Activated naive CD8-positive, alpha-beta T cell treated with anti-CD3 and anti-CD28 coated beads, Interleukin-2, amount 10 ng/mL, durations not matched to agents 7 days and 5 days (primary cell): Measurements from ENCODE around the gene LILRB3. TPM values are rescaled to one million over a fixed set of nuclear protein-coding genes. Genes with fewer than 3 reads are reported as not detected.
"Not testable (repeated sequence)": the region's sequence is repeated elsewhere in the genome, so short reads cannot be mapped to it uniquely, and the experiment has no call there.

Experiments used
- ATAC-seq: fragments of 150-1000 bp; cut with Tn5 transposase; one replicate; pipeline ENCODE4 v1.10.0; 2021; ENCODE audit warnings: low read depth, moderate library complexity
- POLR2A ChIA-PET: fragments of 350-600 bp; sonication (Branson Sonifier 250); formaldehyde crosslinking; loops from one replicate; lab custom pipeline; 2021; ENCODE audit warnings: antibody characterized with exemption; lab: Charles Lee
- DNase-seq: peaks from one replicate; pipeline ENCODE4 v3.0.0; 2021
- H3K27ac Mint-ChIP-seq: one replicate; pipeline ENCODE4 v1.8.0; 2022; ENCODE audit warnings: mild to moderate bottlenecking, mixed read lengths
- H3K27me3 Mint-ChIP-seq: one replicate; pipeline ENCODE4 v1.8.0; 2022; ENCODE audit warnings: mild to moderate bottlenecking, moderate library complexity, mixed read lengths
- H3K36me3 Mint-ChIP-seq: one replicate; pipeline ENCODE4 v1.8.0; 2021; ENCODE audit warnings: mild to moderate bottlenecking, mixed read lengths
- H3K4me1 Mint-ChIP-seq: one replicate; pipeline ENCODE4 v1.8.0; 2021; ENCODE audit warnings: mixed read lengths
- H3K4me3 Mint-ChIP-seq: one replicate; pipeline ENCODE4 v1.8.0; 2022; ENCODE audit warnings: mild to moderate bottlenecking, moderate library complexity, mixed read lengths
- H3K9me3 Mint-ChIP-seq: one replicate; pipeline ENCODE4 v1.8.0; 2021; ENCODE audit warnings: mixed read lengths
- total RNA-seq, 2 experiments: library from RNA; stranded (reverse); gene quantifications; one replicate each; pipeline ENCODE4 v1.2.3, GENCODE V29; 2021

The LILRB3 gene
- total RNA-seq, 2 experiments from 2014 or later, result 0.74 to 1.3 TPM

- H3K9me3 Mint-ChIP-seq, result peaks cover 2% of the 10 kb centered on the region
- H3K36me3 Mint-ChIP-seq, result no peaks in the 10 kb centered on the region
- no peak overlapping the region for H3K4me3 Mint-ChIP-seq
- H3K27ac Mint-ChIP-seq, result no peak overlapping the region
- H3K27me3 Mint-ChIP-seq, result peaks cover 36% of the 10 kb centered on the region
- DNase-seq, result peak; percentile 87
- POLR2A ChIA-PET, result no interaction called here
- peaks cover 3% of the 10 kb centered on the region for H3K4me1 Mint-ChIP-seq
- ATAC-seq, result peak; percentile 95
Measured at GRCh38 chr19:54231077-54231931, 8.5 kb upstream of the LILRB3 start.

GRCh38 chr19:54230031-54230430, 7.2 kb upstream of the LILRB3 start:
- DNase-seq, result no peak
- no peak overlapping the region for H3K4me3 Mint-ChIP-seq
- H3K27ac Mint-ChIP-seq, result no peak overlapping the region
- POLR2A ChIA-PET, result interaction anchor here (0.7 kb wide), 1 partner anchor 80 kb away, joined by 5 read pairs; no protein-coding TSS in a partner anchor
- no peak for ATAC-seq
- H3K9me3 Mint-ChIP-seq, result peaks cover 2% of the 10 kb centered on the region
- H3K36me3 Mint-ChIP-seq, result no peaks in the 10 kb centered on the region
- peaks cover 40% of the 10 kb centered on the region for H3K27me3 Mint-ChIP-seq
- H3K4me1 Mint-ChIP-seq, result peaks cover 3% of the 10 kb centered on the region

- Mint-ChIP-seq H3K27me3 (peaks cover 34% of the 10 kb centered on the region), H3K36me3 (no peaks in the 10 kb centered on the region), H3K9me3 (peaks cover 2% of the 10 kb centered on the region), H3K27ac (no peak overlapping the region), H3K4me1 (peaks cover 3% of the 10 kb centered on the region), H3K4me3 (no peak overlapping the region)
- no peak for ATAC-seq
- POLR2A ChIA-PET, result interaction anchor here (0.7 kb wide), 1 partner anchor 242 kb away, joined by 4 read pairs; no protein-coding TSS in a partner anchor
- no peak for DNase-seq
Measured at GRCh38 chr19:54229146-54229545, 6.3 kb upstream of the LILRB3 start.

GRCh38 chr19:54224619-54225018, 1.8 kb upstream of the LILRB3 start:
- not testable (repeated sequence) for DNase-seq, ATAC-seq, H3K9me3 Mint-ChIP-seq, H3K4me3 Mint-ChIP-seq, H3K27ac Mint-ChIP-seq, H3K4me1 Mint-ChIP-seq, H3K36me3 Mint-ChIP-seq
- POLR2A ChIA-PET, result interaction anchor here (1.0 kb wide), 1 partner anchor 34 kb away, joined by 3 read pairs; no protein-coding TSS in a partner anchor
- H3K27me3 Mint-ChIP-seq, result peaks cover 24% of the 10 kb centered on the region

- H3K36me3 Mint-ChIP-seq, DNase-seq, ATAC-seq, POLR2A ChIA-PET, H3K9me3 Mint-ChIP-seq, H3K4me1 Mint-ChIP-seq, H3K27ac Mint-ChIP-seq, H3K4me3 Mint-ChIP-seq: not testable (repeated sequence)
- peaks cover 22% of the 10 kb centered on the region for H3K27me3 Mint-ChIP-seq
Measured at GRCh38 chr19:54223937-54224281, 1.1 kb upstream of the LILRB3 start.

- ATAC-seq, POLR2A ChIA-PET, H3K4me3 Mint-ChIP-seq, H3K9me3 Mint-ChIP-seq, DNase-seq, H3K27ac Mint-ChIP-seq, H3K36me3 Mint-ChIP-seq, H3K4me1 Mint-ChIP-seq: not testable (repeated sequence)
- peaks cover 22% of the 10 kb centered on the region for H3K27me3 Mint-ChIP-seq
Measured at GRCh38 chr19:54223277-54223936, 600 bp upstream of the LILRB3 start.

- DNase-seq, POLR2A ChIA-PET, H3K27ac Mint-ChIP-seq, ATAC-seq, H3K9me3 Mint-ChIP-seq, H3K4me1 Mint-ChIP-seq, H3K4me3 Mint-ChIP-seq, H3K36me3 Mint-ChIP-seq: not testable (repeated sequence)
- H3K27me3 Mint-ChIP-seq, result peaks cover 16% of the 10 kb centered on the region
Measured at GRCh38 chr19:54221947-54222346, 860 bp downstream of the LILRB3 start.

GRCh38 chr19:54219702-54220101, 3.1 kb downstream of the LILRB3 start:
- H3K9me3 Mint-ChIP-seq, H3K36me3 Mint-ChIP-seq, ATAC-seq, DNase-seq, H3K27ac Mint-ChIP-seq, H3K4me3 Mint-ChIP-seq, H3K4me1 Mint-ChIP-seq, H3K27me3 Mint-ChIP-seq, POLR2A ChIA-PET: not testable (repeated sequence)

- ATAC-seq (no peak), DNase-seq (no peak)
- no peak overlapping the region for H3K27ac Mint-ChIP-seq
- no peak overlapping the region for H3K4me3 Mint-ChIP-seq
- peaks cover 5% of the 10 kb centered on the region for H3K4me1 Mint-ChIP-seq
- POLR2A ChIA-PET, result no interaction called here
- H3K36me3 Mint-ChIP-seq, result peaks cover 1% of the 10 kb centered on the region
- no peaks in the 10 kb centered on the region for H3K9me3 Mint-ChIP-seq
- H3K27me3 Mint-ChIP-seq, result peaks cover 7% of the 10 kb centered on the region
Measured at GRCh38 chr19:54218960-54219661, 3.7 kb downstream of the LILRB3 start.

GRCh38 chr19:54218259-54218658, 4.5 kb downstream of the LILRB3 start:
- H3K36me3 Mint-ChIP-seq, result peaks cover 2% of the 10 kb centered on the region
- H3K9me3 Mint-ChIP-seq, result no peaks in the 10 kb centered on the region
- no peak for ATAC-seq
- H3K27me3 Mint-ChIP-seq, result peaks cover 2% of the 10 kb centered on the region
- DNase-seq, result no peak
- no peak overlapping the region for H3K27ac Mint-ChIP-seq
- H3K4me3 Mint-ChIP-seq, result no peak overlapping the region
- H3K4me1 Mint-ChIP-seq, result peaks cover 5% of the 10 kb centered on the region
- POLR2A ChIA-PET, result no interaction called here

GRCh38 chr19:54217517-54218247, 5.1 kb downstream of the LILRB3 start:
- ATAC-seq, H3K27me3 Mint-ChIP-seq, H3K4me3 Mint-ChIP-seq, H3K27ac Mint-ChIP-seq, POLR2A ChIA-PET, H3K4me1 Mint-ChIP-seq, H3K9me3 Mint-ChIP-seq, DNase-seq, H3K36me3 Mint-ChIP-seq: not testable (repeated sequence)

GRCh38 chr19:54216869-54217268, 5.9 kb downstream of the LILRB3 start:
- no peak for DNase-seq
- Mint-ChIP-seq H3K4me3 (no peak overlapping the region), H3K9me3 (no peaks in the 10 kb centered on the region), H3K36me3 (peaks cover 7% of the 10 kb centered on the region), H3K27ac (no peak overlapping the region), H3K4me1 (no peaks in the 10 kb centered on the region), H3K27me3 (no peaks in the 10 kb centered on the region)
- POLR2A ChIA-PET, result no interaction called here
- ATAC-seq, result no peak

- peaks cover 16% of the 10 kb centered on the region for H3K4me1 Mint-ChIP-seq
Measured at GRCh38 chr19:54214734-54215133, 8.1 kb downstream of the LILRB3 start.

More at GRCh38 chr19:54214734-54215133, 8.1 kb downstream of the LILRB3 start:
- H3K4me3 Mint-ChIP-seq, H3K27me3 Mint-ChIP-seq, H3K27ac Mint-ChIP-seq, ATAC-seq, POLR2A ChIA-PET, H3K9me3 Mint-ChIP-seq, DNase-seq: not testable (repeated sequence)
- peaks cover 17% of the 10 kb centered on the region for H3K36me3 Mint-ChIP-seq
